Measurements from ENCODE around the gene ELOVL5. TPM values are rescaled to one million over a fixed set of nuclear protein-coding genes. Genes with fewer than 3 reads are reported as not detected.
A peak's percentile ranks its signal among the peaks of the same experiment; 100 is the strongest.

Gene ELOVL5
- total and polyA plus RNA-seq, 7 experiments from 2014 or later, result 40.9 to 124 (median 66.6) TPM

GRCh38 chr6:53344969-53345368 lies 3.8 kb downstream of the ELOVL5 start:
- DNase-seq (no peak), ATAC-seq (no peak)
- peak overlapping the region; percentile 31 for H3K27ac ChIP-seq (ENCODE audit: low read depth, low read length)
- no peaks in the 10 kb centered on the region for H3K9me3 Mint-ChIP-seq
- H3K27me3 Mint-ChIP-seq, result no peaks in the 10 kb centered on the region
- H3K36me3 Mint-ChIP-seq, result peaks cover 0 to 20% (median 0%) of the 10 kb centered on the region in 5 donors
- H3K27me3 ChIP-seq (ENCODE audit: control insufficient read depth in 2 of 2, insufficient read depth in 2 of 2, low read length in 2 of 2), result no peaks in the 10 kb centered on the region
- peak overlapping the region; percentile 57 to 96 (median 92) for H3K27ac Mint-ChIP-seq
- H3K4me3 ChIP-seq (ENCODE audit: low read length), result no peak overlapping the region
- H3K4me3 Mint-ChIP-seq, result peak overlapping the region; percentile 60 to 100 (median 72)
- H3K9me3 ChIP-seq (ENCODE audit: control insufficient read depth in 2 of 3, low read length in 3 of 3), result no peaks in the 10 kb centered on the region
- ChIA-PET POLR2A (interaction anchor here (0.6 to 9.0 kb wide), 8 partner anchors 7 to 54 kb away, joined by 3 to 126 read pairs (median 7); no protein-coding TSS in a partner anchor), CTCF (interaction anchor here (0.8 to 1.0 kb wide), 2 partner anchors 44 to 51 kb away, joined by 3 to 4 read pairs; no protein-coding TSS in a partner anchor)
- H3K4me1 ChIP-seq (ENCODE audit: control insufficient read depth in 2 of 2, insufficient read depth in 2 of 2, low read length in 2 of 2), result peaks cover 25 to 56% of the 10 kb centered on the region in 2 donors
- intact Hi-C loops (cut with micrococcal nuclease), result loop anchor here (5.0 to 10.0 kb wide), 7 partner anchors 137 to 1040 kb away; partner anchors contain the start of genes GCLC (in 2 of the 2), GSTA4 (in 1 of the 2) and LRRC1 (in 1 of the 2)
- H3K4me1 Mint-ChIP-seq, result peaks cover 56 to 80% (median 76%) of the 10 kb centered on the region in 7 donors
- peaks cover 0 to 6% (median 0%) of the 10 kb centered on the region in 3 experiments for H3K36me3 ChIP-seq (ENCODE audit: control insufficient read depth in 2 of 3, insufficient read depth in 3 of 3, low read length in 3 of 3)

- peak overlapping the region in 6 of 9 donors; percentile 35 to 95 (median 81) for H3K27ac Mint-ChIP-seq
- H3K9me3 ChIP-seq (ENCODE audit: control insufficient read depth in 2 of 3, low read length in 3 of 3), result no peaks in the 10 kb centered on the region
- peaks cover 37 to 65% of the 10 kb centered on the region in 2 donors for H3K4me1 ChIP-seq (ENCODE audit: control insufficient read depth in 2 of 2, insufficient read depth in 2 of 2, low read length in 2 of 2)
- H3K4me3 Mint-ChIP-seq, result peak overlapping the region in 5 of 10 donors; percentile 42 to 100 (median 67)
- H3K4me3 ChIP-seq (ENCODE audit: low read length), result no peak overlapping the region
- peaks cover 0 to 25% (median 0%) of the 10 kb centered on the region in 5 donors for H3K36me3 Mint-ChIP-seq
- no peaks in the 10 kb centered on the region for H3K27me3 ChIP-seq (ENCODE audit: control insufficient read depth in 2 of 2, insufficient read depth in 2 of 2, low read length in 2 of 2)
- H3K27ac ChIP-seq (ENCODE audit: low read depth, low read length), result no peak overlapping the region
- ATAC-seq (no peak), DNase-seq (no peak)
- intact Hi-C loops (cut with micrococcal nuclease), result loop anchor here (10.0 kb wide), 2 partner anchors 452 to 1038 kb away; partner anchors contain the start of gene LRRC1 (in 1 of the 2)
- peaks cover 62 to 89% (median 84%) of the 10 kb centered on the region in 7 donors for H3K4me1 Mint-ChIP-seq
- POLR2A ChIA-PET, result interaction anchor here (0.6 to 3.3 kb wide), 3 partner anchors 14 to 109 kb away, joined by 3 to 12 read pairs (median 8); no protein-coding TSS in a partner anchor
- H3K9me3 Mint-ChIP-seq, result no peaks in the 10 kb centered on the region
- H3K27me3 Mint-ChIP-seq, result no peaks in the 10 kb centered on the region
- CTCF ChIA-PET, result no interaction called here
- H3K36me3 ChIP-seq (ENCODE audit: control insufficient read depth in 2 of 3, insufficient read depth in 3 of 3, low read length in 3 of 3), result peaks cover 0 to 4% (median 0%) of the 10 kb centered on the region in 3 experiments
These were observed 5.7 kb downstream of the ELOVL5 start for GRCh38 chr6:53343092-53343491.

DNA sequence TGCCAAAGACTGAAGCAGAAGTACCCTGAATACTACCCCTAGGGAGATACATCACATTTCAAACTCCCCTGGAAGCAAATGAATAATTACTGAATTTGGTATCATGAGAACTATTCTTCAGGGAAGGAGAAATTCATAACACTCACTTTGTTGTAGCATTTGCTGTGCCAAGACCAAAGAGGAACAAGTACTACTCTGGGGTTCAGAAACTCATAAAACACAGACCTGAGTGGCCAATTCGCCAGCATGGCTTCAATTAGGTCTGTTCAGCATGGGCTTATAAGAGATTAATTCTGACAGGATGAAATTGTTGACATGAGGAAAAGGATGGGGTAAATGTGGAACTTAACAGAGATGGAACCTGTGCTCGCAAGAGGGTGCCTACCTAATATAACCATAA lies 6.5 kb downstream of the ELOVL5 start:
- POLR2A ChIA-PET, result interaction anchor here (1.2 to 7.8 kb wide), 2 partner anchors 6 to 40 kb away, joined by 4 to 126 read pairs; partner anchors contain the start of gene ELOVL5
- Histone ChIP-seq H3K9me3 (ENCODE audit: control insufficient read depth in 2 of 3, low read length in 3 of 3) (no peaks in the 10 kb centered on the region), H3K27ac (ENCODE audit: low read depth, low read length) (no peak overlapping the region), H3K4me3 (ENCODE audit: low read length) (no peak overlapping the region), H3K4me1 (ENCODE audit: control insufficient read depth in 2 of 2, insufficient read depth in 2 of 2, low read length in 2 of 2) (peaks cover 45 to 69% of the 10 kb centered on the region in 2 donors), H3K27me3 (ENCODE audit: control insufficient read depth in 2 of 2, insufficient read depth in 2 of 2, low read length in 2 of 2) (no peaks in the 10 kb centered on the region), H3K36me3 (ENCODE audit: control insufficient read depth in 2 of 3, insufficient read depth in 3 of 3, low read length in 3 of 3) (no peaks in the 10 kb centered on the region)
- H3K36me3 Mint-ChIP-seq, result peaks cover 0 to 32% (median 4%) of the 10 kb centered on the region in 5 donors
- H3K27me3 Mint-ChIP-seq, result no peaks in the 10 kb centered on the region
- peaks cover 67 to 96% (median 92%) of the 10 kb centered on the region in 7 donors for H3K4me1 Mint-ChIP-seq
- H3K4me3 Mint-ChIP-seq, result peak overlapping the region in 3 of 10 donors; percentile 11 to 52 (median 43)
- ATAC-seq, result no peak
- H3K9me3 Mint-ChIP-seq, result peaks cover 0 to 3% (median 0%) of the 10 kb centered on the region in 11 donors
- CTCF ChIA-PET, result no interaction called here
- intact Hi-C loops (cut with micrococcal nuclease), result loop anchor here (10.0 kb wide), 2 partner anchors 453 to 1037 kb away; partner anchors contain the start of gene LRRC1 (in 1 of the 2)
- no peak for DNase-seq
- H3K27ac Mint-ChIP-seq, result peak overlapping the region in 5 of 9 donors; percentile 27 to 92 (median 47)

- Mint-ChIP-seq H3K27me3 (no peaks in the 10 kb centered on the region), H3K4me1 (peaks cover 61 to 96% (median 91%) of the 10 kb centered on the region in 7 donors), H3K36me3 (peaks cover 0 to 25% (median 2%) of the 10 kb centered on the region in 5 donors), H3K4me3 (no peak overlapping the region), H3K9me3 (peaks cover 0 to 3% (median 0%) of the 10 kb centered on the region in 11 donors), H3K27ac (peak overlapping the region in 6 of 9 donors; percentile 8 to 92 (median 50))
- H3K4me3 ChIP-seq (ENCODE audit: low read length), result no peak overlapping the region
- H3K36me3 ChIP-seq (ENCODE audit: control insufficient read depth in 2 of 3, insufficient read depth in 3 of 3, low read length in 3 of 3), result no peaks in the 10 kb centered on the region
- intact Hi-C loops (cut with micrococcal nuclease), result loop anchor here (10.0 kb wide), 2 partner anchors 454 to 1036 kb away; partner anchors contain the start of gene LRRC1 (in 1 of the 2)
- ATAC-seq, result no peak
- H3K27ac ChIP-seq (ENCODE audit: low read depth, low read length), result no peak overlapping the region
- CTCF ChIA-PET, result no interaction called here
- H3K4me1 ChIP-seq (ENCODE audit: control insufficient read depth in 2 of 2, insufficient read depth in 2 of 2, low read length in 2 of 2), result peaks cover 55 to 76% of the 10 kb centered on the region in 2 donors
- DNase-seq, result no peak
- H3K9me3 ChIP-seq (ENCODE audit: control insufficient read depth in 2 of 3, low read length in 3 of 3), result no peaks in the 10 kb centered on the region
- no peaks in the 10 kb centered on the region for H3K27me3 ChIP-seq (ENCODE audit: control insufficient read depth in 2 of 2, insufficient read depth in 2 of 2, low read length in 2 of 2)
- POLR2A ChIA-PET, result interaction anchor here (0.8 to 7.8 kb wide), 6 partner anchors 8 to 38 kb away, joined by 3 to 126 read pairs (median 4); partner anchors contain the start of gene ELOVL5
These were observed 8.2 kb downstream of the ELOVL5 start for GRCh38 chr6:53340536-53340935.

DNA sequence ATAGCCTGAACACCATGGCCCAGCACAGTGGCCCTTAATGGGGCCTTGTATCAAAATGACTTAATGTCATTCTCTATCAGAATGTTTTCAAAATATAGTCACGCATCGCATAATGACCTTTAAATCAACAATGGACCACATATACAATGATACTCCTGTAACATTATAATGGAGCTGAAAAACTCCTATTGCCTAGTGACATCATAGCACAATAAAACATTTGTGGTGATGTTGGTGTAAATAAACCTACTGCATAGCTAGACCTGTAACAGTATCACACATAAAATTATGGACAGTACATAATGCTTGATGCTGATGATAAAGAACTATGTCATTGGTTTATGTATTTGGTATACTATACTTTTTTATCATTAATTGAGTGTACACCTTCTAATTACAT lies 9.3 kb downstream of the ELOVL5 start:
- no peaks in the 10 kb centered on the region for H3K27me3 Mint-ChIP-seq
- DNase-seq, result no peak
- Histone ChIP-seq H3K27ac (ENCODE audit: low read depth, low read length) (no peak overlapping the region), H3K9me3 (ENCODE audit: control insufficient read depth in 2 of 3, low read length in 3 of 3) (no peaks in the 10 kb centered on the region), H3K27me3 (ENCODE audit: control insufficient read depth in 2 of 2, insufficient read depth in 2 of 2, low read length in 2 of 2) (no peaks in the 10 kb centered on the region), H3K4me3 (ENCODE audit: low read length) (no peak overlapping the region), H3K36me3 (ENCODE audit: control insufficient read depth in 2 of 3, insufficient read depth in 3 of 3, low read length in 3 of 3) (no peaks in the 10 kb centered on the region), H3K4me1 (ENCODE audit: control insufficient read depth in 2 of 2, insufficient read depth in 2 of 2, low read length in 2 of 2) (peaks cover 53 to 73% of the 10 kb centered on the region in 2 donors)
- CTCF ChIA-PET, result interaction anchor here (0.7 to 1.0 kb wide), 2 partner anchors 20 to 168 kb away, joined by 3 to 5 read pairs; no protein-coding TSS in a partner anchor
- peaks cover 65 to 96% (median 91%) of the 10 kb centered on the region in 7 donors for H3K4me1 Mint-ChIP-seq
- POLR2A ChIA-PET, result interaction anchor here (0.8 to 7.8 kb wide), 7 partner anchors 8 to 80 kb away, joined by 3 to 126 read pairs (median 4); partner anchors contain the start of gene ELOVL5
- H3K27ac Mint-ChIP-seq, result peak overlapping the region in 8 of 9 donors; percentile 65 to 100 (median 99)
- intact Hi-C loops (cut with micrococcal nuclease), result loop anchor here (1.0 to 10.0 kb wide), 5 partner anchors 8 to 947 kb away; partner anchors contain the start of gene GSTA4 (in 1 of the 2)
- H3K4me3 Mint-ChIP-seq, result peak overlapping the region in 1 of 10 donors; percentile 9
- H3K36me3 Mint-ChIP-seq, result peaks cover 0 to 22% (median 0%) of the 10 kb centered on the region in 5 donors
- no peak for ATAC-seq
- H3K9me3 Mint-ChIP-seq, result peaks cover 0 to 3% (median 0%) of the 10 kb centered on the region in 11 donors

DNA sequence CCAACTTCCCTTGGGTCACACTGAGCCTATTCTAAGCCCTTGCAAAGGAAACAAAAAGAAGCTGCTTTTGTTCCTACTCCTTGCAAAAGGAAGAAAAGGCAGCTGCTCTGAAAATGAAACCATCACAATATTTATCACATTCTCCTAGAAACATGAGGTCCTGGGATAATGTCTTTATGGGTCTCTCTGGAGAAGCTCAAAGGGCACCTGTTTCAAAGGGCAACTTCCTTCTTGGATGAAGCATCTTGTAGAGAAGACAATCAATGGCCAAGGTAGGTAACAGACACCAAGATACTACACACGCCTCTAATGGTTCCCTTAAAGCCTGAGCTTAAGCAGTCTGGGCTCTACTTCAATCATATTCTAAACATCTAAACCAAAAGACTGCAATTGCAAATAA lies 10.4 kb downstream of the ELOVL5 start:
- CTCF ChIA-PET, result interaction anchor here (0.9 to 2.4 kb wide), 2 partner anchors 9 to 10 kb away, joined by 3 to 13 read pairs; no protein-coding TSS in a partner anchor
- Mint-ChIP-seq H3K9me3 (peaks cover 0 to 3% (median 0%) of the 10 kb centered on the region in 11 donors), H3K27me3 (no peaks in the 10 kb centered on the region), H3K4me3 (peak overlapping the region in 7 of 10 donors; percentile 8 to 95 (median 78)), H3K4me1 (peaks cover 57 to 96% (median 91%) of the 10 kb centered on the region in 7 donors), H3K27ac (peak overlapping the region; percentile 65 to 100 (median 99)), H3K36me3 (peaks cover 0 to 22% (median 0%) of the 10 kb centered on the region in 5 donors)
- intact Hi-C loops (cut with micrococcal nuclease), result loop anchor here (5.0 to 10.0 kb wide), 4 partner anchors 74 to 946 kb away; partner anchors contain the start of gene GSTA4 (in 1 of the 2)
- H3K36me3 ChIP-seq (ENCODE audit: control insufficient read depth in 2 of 3, insufficient read depth in 3 of 3, low read length in 3 of 3), result no peaks in the 10 kb centered on the region
- H3K4me3 ChIP-seq (ENCODE audit: low read length), result no peak overlapping the region
- peaks cover 53 to 73% of the 10 kb centered on the region in 2 donors for H3K4me1 ChIP-seq (ENCODE audit: control insufficient read depth in 2 of 2, insufficient read depth in 2 of 2, low read length in 2 of 2)
- H3K27me3 ChIP-seq (ENCODE audit: control insufficient read depth in 2 of 2, insufficient read depth in 2 of 2, low read length in 2 of 2), result no peaks in the 10 kb centered on the region
- POLR2A ChIA-PET, result interaction anchor here (1.6 to 7.8 kb wide), 5 partner anchors 10 to 36 kb away, joined by 3 to 126 read pairs (median 13); partner anchors contain the start of gene ELOVL5
- H3K9me3 ChIP-seq (ENCODE audit: control insufficient read depth in 2 of 3, low read length in 3 of 3), result no peaks in the 10 kb centered on the region
- no peak for ATAC-seq
- peak overlapping the region; percentile 88 for H3K27ac ChIP-seq (ENCODE audit: low read depth, low read length)
- no peak for DNase-seq

All from naive thymus-derived CD4-positive, alpha-beta T cell (primary cell).